ENCODE results near the gene PPT1.
"Not testable (repeated sequence)": the region's sequence is repeated elsewhere in the genome, so short reads cannot be mapped to it uniquely, and the experiment has no call there.

PPT1 gene

DNA sequence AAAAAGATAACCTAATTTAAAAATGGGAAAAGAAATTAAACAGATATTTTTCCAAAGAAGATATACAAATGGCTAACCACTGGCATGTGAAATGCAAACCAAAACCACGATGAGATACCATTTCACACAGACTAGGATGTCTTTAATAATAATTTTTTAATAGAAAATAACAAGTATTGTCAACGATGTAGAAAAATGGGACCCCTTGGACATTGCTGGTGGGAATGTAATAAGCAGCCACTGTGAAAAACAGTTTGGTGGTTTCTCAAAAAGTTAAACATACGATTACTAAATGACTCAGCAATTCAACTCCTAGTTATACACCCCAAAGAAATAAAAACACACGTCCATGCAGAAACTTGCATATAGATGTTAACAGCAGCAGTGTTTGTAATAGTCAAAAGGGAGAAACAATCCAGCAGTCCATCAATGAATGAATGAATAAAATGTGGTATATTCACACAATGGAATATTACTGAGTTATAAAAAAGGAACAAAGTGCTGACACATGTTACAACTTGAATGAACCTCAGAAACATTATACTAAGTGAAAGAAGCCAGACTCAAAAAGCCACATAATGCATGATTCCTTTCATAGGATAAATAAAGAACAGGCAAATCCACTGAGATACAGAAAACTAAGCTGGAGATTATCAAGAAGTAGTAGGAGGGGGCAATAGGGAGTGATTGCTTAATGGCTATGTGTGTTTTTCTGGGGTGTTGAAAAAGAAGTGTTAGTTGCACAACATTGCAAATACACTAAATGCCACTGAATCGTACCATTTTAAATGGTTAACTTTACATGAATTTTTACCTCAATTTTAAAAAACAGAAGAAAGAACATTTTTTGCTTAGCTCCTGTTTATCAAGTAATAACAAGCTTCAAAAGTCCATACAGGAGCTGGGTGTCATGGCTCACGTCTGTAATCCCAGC is 4.1 kb downstream of the PPT1 start:
- DNase-seq (ENCODE audit: low read depth) = no peak

DNA sequence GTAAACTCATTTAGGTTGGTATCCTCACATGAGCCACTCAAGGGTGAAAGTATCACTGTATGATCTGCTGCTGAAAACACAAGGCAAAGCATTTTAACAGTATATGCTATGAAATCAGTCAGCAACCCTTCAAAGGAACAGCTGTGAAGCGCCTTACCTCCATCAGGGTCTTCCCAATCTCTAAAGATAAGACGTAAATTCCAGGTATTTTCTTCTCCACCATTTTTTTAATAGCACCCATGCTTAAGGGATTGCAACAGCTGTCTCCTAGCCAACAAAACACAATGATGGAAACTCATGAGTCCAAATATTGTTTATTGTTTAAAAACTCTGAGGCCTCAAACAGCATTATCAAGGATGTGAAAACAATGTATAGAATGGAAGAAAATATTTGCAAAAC is 4.8 kb downstream of the PPT1 start:
- no peak for DNase-seq (ENCODE audit: low read depth)

DNA sequence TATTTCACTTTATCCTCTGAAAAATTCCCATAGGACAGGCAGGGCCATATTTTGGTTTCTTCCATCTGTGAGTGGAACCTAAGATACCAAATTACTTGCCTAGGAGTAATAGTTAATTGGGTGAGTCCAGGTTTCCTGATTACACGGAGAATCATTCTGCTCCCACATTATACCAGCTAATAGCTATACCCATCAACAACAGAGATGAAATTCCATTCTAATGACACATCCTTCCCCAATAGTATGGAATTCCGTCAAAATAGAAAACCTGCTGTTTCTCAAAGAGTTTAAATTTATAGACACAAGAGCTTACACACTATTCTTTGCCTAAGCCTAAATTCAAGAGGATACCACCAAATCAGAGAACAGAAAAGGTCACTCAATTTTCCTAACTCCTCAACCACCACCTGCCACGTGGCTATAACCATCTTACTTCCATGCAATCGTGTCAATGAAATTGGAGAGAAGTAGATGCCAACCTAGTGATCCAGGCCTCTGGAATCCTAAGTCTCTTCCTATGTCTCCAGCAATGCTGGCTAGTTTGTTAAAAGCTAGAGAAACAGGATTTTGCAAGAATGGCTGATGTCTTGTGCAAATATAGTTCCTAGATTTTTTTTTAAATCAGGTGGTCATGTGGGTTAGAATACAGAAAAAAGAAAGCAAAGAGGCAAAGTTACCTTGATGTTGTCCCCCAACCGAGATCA is 6.2 kb downstream of the PPT1 start:
- no peak for DNase-seq (ENCODE audit: low read depth)

DNA sequence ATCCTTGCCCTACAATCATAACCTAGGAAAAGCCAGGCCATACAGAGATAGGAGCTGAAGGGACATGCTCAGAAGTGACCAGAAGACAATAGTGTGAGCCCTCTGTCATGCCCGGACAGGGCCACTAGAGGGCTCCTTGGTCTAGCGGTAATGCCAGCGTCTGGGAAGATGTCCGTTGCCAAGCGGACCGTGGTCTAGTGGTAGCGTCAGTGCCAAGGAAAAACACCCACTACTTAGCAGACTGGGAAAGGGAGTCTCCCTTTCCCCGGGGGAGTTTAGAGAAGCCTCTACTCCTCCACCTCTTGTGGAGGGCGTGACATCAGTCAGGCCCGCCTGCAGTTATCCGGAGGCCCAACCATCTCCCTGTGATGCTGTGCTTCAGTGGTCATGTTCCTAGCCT is 12.3 kb downstream of the PPT1 start:
- not testable (repeated sequence) for DNase-seq (ENCODE audit: low read depth)

DNA sequence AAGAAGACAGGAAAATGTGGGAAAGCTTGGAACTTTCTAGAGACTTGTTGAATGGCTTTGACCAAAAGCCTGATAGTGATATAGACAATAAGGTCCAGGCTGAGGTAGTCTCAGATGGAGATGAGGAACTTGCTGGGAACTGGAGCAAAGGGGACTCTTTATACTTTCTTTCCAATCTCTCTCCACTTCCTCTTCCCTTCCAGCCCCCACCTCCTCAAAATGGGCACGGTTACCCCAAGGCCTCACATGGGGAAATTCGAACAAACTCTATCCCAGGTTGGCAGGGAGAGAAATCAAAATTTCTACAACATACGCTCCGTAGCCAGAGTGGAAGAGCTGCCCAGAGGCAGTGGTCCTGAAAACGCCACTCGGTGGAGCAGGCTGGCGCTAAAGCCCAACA is 15.2 kb downstream of the PPT1 start:
- DNase-seq (ENCODE audit: low read depth) = no peak

DNA sequence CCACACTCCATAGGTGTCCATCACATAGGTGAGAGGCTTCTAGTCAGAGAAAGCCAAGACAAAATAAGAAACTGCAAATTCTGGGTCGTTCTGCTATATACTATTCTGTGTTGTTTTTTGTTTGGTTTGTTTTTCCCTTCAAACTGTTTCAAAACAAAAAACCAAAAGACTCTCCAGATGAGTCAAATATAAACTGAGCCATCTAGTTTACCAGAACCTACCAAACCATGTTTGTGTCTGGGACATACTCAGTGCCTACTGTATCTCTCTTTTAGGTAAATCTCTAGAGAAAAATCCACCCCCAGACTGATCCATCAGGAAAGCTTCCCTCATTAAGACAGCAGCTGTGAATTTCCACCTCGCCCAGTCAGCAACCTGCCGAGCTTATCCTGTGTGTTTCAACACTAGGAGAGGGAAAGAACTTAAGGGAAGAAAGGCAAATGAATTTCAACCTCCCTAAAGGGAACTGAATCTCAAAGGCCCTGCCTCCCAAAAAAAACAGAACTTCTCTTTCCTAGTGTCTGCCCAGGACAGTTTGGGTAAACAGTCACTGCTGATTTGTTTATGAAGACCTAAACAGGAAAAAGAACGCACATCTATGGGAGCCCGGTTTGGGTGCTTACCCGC is 17.2 kb downstream of the PPT1 start:
- DNase-seq (ENCODE audit: low read depth) = no peak

DNA sequence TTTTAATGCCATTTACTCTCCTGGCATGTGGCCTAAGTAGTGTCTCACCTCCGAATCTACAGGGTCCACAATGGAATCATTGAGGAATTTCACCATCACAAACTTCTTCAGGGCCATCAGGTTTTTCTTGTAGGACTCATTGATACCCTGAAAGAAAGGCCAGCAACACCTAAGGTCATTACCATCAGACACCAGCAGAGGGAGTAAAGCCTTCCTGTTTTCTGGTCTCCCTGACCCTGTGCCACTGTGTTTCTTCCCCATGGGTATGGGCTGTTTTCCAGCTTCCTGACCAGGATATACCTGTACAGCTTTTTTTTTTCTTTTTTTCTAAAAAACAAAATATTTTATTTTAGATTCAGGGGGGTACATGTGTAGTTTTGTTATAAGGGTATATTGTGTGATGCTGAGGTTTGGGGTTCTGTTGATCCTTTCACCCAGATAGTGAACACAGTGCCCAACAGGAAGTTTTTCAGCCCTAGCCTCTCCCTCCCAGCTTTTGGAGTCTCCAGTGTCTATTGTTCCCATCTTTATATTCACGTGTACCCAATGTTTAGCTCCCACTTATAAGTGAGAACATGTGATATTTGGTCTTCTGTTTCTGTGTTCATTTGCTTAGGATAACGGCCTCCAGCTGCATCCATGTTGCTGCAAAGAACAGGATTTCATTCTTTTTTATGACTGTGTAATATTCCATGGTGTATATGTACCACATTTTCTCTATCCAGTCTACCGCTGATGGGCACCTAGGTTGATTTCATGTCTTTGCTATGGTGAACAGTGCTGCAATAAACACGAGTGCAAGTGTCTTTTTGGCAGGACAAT is 18.3 kb downstream of the PPT1 start:
- DNase-seq (ENCODE audit: low read depth) = peak; percentile 31

DNA sequence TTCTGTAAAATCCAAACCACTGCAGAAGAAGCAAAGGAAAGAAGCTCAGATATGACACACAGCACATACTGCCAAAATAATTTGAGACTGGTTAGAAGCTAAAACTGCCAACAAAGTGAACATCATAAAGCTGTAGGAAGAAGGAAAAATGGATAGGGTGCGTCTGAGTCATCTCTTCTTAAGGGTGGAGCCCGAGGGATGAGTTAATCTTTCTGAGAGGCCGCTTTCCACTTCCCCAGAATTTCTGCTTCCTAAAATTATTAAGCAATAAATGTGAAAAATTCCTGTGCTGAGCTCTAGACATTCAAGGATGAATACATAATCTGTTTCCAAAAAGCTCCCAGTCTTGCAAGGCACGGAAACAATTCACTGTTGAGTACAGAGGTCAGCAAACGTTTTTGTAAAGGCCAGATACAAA is 20.1 kb downstream of the PPT1 start:
- DNase-seq (ENCODE audit: low read depth) = no peak

DNA sequence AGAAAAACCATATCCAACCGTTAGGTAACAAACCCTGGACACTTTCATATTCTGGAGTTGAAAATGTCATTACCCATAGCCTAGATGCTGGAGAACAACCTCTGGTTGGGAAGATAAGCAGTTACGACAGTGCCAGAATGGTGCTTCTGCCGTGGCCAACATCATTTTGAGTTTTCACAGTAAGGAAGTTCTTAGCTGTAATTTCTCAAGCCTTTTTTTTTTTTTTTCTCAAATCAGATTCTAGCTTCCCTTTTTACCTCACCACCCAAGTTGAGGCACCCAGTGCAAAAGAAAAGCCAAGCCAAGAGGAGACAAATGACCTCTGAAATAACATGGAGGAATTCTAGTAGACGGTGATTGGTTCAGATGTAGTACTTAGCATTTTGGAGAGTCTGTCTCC is 21.8 kb downstream of the PPT1 start:
- no peak for DNase-seq (ENCODE audit: low read depth)

DNA sequence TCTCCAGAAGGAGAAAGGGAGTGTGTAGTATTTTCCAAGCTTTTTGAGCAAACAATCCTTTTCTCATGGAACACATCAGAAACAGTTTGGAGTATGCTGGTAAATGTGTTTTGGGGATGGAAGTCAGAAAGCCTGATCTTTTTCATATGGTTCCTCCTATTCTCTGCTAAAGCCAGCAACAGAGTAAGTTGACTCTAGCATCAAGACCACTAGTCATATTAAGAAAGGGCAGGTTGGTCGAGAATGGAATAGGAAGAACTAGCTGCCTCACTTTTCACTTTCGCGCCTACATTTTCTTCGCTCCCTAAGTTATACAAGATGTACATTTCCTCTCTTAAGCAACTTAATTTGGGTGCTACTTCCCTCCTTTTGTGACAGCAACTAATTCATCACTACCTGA is 24.0 kb downstream of the PPT1 start:
- no peak for DNase-seq (ENCODE audit: low read depth)

DNA sequence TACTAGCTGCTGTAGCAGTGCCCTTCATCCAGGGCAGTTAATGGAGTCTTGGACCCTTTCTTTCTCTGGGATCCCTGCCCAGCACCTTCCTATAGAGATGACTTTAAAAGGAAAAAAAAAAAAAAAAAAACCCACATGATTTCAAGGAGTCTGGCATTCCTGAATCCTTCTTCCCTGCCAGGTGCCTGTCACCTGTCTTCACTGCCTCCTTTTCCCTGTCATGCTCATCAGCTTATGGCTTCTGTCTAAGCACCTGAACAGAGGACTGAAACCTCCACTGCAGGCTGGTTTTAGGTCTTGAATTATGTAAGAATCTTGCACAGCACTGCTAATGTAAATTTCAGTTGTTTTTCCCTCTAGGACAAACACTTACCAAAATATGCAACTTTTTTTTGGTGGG is 24.9 kb downstream of the PPT1 start:
- DNase-seq (ENCODE audit: low read depth) = no peak

DNA sequence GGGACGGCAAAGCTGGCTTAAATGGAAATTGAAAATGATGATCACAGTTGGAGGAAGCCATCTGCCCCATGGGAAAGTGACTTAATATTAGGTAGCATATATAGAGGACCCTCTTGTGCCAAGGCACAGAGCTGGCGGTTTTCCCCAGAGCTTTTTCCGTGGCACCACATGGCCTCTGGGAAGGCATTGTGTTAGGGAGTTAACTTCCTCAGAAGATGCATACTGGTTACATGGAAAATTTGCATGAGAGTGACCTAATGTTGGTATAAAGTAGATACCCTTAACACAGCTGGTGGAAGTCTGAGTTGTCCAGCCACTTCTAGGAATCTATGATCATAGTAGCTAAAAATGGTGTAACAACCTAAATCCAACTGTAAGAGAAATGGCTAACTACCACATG is 29.2 kb downstream of the PPT1 start:
- DNase-seq (ENCODE audit: low read depth) = no peak

DNA sequence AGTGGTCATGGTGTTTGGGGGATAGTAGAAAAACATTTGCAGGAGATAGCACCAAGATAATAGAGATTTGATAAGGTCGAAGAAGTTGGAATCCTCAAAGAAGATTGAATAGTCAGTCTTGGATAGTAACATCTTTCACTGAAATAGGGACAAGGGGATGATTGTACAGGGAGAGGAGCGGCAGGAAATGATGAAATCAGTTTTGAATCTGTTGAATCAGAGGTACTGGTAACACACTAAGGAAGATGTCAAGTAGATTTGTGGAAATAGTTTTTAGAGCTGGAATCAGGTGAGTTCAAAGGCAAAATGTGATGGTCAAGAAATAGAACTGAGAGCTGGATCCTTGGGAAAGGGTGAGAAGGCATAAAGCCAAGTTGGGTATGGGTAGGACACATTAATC is 30.0 kb downstream of the PPT1 start:
- DNase-seq (ENCODE audit: low read depth) = no peak

DNA sequence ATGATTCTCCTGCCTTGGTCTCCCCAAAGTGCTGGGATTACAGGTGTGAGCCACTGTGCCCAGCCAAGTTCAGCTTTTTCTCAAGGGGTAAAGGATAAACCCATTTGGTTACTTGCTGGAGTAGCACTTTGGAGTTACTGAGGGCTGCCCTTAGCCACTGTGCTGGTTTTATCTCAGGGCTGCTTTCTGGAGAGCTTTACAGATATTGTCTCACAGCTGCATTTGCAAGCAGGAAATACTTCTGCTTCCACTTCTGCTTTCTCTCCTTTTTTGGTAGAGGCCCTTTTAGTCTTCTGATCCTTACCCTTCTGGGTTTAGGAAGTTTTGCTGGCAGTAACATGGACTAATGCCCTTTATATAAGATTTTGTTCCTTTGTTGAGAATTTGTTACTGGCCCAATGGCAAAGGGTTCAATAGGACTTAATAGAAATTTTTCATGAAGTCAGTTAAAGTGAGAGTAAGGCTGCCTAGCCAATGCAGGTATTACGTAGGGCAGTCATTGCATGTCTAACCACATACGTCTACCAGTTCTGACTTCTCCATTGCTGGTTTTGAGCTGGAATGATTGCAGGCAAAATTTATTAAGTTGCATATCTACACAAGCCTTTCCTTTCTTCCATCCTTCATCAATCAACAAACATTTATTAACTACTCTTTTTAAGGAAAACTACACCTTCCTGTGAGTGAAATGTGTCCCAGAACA is 32.1 kb downstream of the PPT1 start:
- DNase-seq (ENCODE audit: low read depth) = no peak

DNA sequence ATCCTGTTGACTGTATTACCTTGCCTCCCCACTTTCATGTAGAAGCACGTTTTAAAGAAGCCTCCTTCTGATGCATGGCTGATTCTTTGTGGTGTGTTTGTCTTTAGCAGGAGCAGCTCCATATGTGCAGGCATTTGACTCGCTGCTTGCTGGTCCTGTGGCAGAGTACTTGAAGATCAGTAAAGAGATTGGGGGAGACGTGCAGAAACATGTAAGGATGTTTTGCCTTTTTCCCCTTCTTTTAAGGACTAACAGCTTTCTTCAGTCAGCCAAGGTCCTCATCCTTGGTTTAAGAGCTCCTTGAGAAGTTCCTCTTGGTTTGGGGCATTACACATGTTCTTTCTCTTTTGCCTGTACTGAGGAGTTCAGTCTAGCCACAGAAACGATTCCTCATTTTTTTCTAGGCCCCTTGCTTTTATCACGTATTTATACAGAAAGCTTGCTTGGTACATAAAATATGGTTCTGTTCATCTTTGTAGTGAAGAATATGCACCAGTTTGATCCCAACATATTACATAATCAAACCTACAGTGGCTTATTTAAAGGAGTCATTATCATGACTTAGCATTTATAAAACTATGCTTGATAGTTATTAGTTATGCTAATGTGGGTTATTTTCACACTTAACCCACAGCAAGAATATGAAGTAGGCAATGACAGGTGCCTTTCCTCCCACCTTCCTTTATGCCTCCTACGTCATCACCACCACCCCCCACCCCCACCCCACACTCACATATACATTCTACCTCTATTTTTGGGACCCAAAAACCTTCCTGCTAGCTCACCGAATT is 36.9 kb downstream of the PPT1 start:
- DNase-seq (ENCODE audit: low read depth) = no peak

DNA sequence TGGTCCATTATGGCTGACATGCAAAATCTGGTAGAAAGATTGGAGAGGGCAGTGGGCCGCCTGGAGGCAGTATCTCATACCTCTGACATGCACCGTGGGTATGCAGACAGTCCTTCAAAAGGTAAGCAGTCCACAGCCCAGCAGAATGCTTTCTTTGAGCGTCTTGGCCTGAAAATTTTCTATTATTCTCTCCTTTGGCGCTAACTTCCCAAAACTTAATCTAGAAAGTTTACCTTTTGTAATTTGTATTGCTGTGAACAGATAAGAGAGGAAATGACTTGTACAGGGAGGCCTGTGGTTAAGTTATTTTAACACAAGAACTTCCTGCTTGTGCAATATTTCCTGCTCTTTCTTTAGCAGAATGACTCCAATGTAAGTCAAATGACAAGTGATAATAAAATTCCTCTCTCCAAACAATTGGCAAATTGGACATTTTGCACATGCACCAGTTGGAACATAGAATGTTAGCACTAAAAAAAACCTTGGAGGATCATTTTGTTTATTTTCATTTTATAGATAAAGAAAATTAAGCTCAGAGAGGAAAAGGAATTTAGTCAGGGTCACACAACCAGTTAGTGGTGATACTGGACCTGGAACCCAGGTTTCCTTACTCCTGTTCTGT is 37.6 kb downstream of the PPT1 start:
- no peak for DNase-seq (ENCODE audit: low read depth)

DNA sequence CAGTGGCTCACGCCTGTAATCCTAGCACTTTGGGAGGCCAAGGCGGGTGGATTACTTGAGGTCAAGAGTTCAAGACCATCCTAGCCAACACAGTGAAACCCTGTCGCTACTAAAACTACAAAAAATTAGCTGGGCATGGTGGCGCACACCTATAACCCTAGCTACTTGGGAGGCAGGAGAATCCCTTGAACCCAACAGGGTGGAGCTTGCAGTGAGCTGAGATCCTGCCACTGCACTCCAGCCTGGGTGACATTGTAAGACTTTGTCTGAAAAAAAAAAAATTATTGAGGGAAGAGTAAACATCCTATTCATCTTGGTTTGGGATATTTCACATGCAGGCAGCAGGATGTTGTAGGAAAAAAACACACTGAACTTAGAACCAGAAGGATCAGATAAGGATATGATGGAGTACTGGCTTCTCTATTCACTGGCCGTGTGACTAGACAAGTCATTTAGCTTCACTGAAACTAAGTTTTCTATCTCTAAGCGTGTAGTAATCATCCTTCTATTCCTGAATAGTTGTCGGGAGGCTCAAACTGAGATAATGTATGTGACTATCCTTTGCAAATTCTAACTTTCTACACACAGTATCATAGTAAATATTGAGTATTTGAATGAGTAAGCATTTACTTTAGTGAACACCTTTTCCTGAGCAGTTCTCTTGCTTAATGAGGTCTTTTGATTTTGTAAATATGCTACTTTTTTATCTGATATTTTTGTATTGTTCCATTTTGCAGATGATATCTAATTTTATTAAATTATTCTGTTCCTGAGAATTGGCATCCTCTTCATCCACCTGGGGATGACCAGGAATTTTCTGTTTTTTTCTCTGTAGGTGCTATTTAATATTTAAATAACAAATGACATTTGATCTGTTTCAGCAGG is 38.4 kb downstream of the PPT1 start:
- DNase-seq (ENCODE audit: low read depth) = no peak

DNA sequence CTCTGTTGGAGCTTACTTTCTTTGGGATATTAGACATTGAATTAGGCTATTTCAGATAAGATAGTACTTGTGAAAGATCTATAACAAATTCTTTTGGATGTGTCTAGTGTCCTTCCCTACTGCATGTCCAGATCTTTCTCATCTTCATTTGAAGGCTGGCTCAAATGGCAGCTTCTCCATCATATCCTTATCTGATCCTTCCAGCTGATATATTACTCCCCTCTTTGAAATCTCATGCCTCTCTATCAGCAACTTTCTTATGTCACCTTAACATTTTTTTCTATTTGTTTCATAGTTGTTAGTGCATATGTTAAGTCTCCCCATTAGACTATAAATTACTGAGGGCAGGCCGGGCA is 39.0 kb downstream of the PPT1 start:
- DNase-seq (ENCODE audit: low read depth) = no peak

DNA sequence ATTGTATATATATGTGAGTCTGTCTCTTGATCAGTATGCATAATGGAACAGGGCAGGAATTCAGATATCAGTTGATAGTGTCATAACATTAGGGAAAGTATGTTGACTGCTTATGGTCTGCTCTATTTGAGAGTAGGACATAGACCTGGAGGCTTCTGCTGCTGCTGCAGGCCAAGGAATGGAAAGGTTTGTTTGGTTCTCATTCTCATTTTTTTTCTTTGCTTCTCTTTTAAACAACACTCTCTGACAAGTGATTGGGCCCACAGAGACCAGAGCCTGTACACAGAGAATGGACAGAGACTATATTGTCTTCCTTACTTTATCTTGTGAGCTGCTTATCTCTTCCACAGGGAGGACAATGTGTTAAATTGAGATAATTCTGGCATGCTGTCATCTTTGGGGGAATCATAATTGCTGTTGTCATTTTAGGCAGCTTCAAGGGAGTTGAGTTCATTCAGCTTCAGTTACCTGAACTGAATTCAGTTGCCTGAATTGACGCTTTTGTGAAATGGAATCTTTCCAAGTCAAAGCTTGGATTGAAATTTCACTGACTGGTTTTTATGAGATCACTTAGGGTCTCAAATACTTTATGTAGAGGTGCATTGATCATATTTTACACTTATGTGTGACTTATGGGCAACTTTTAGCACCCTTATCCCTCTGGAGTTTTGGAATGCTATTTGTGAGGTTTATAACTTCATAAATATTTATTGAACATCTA is 39.6 kb downstream of the PPT1 start:
- DNase-seq (ENCODE audit: low read depth) = no peak

All from stimulated activated CD8-positive, alpha-beta memory T cell treated with anti-CD3 and anti-CD28 coated beads, Interleukin-15, amount 100 ng/mL, for 1 hour (primary cell).